PC-9 (cell line): Measurements from ENCODE around the gene TUBA1C.

Source experiments
- EZH2 ChIP-seq: fragments of 200-600 bp; sonication (generic); IDR thresholded peaks from 2 replicates; pipeline ENCODE4 v1.8.0; 2017; ENCODE audit warnings: antibody characterized with exemption, low read depth
- TF ChIP-seq, protein P1 (sequence below): fragments of 200-600 bp; sonication (generic); conservative IDR thresholded peaks from 2 replicates; pipeline ENCODE4 v1.6.1; 2017; ENCODE audit warnings: mixed run types, antibody characterized with exemption, mild to moderate bottlenecking, moderate library complexity

DNA sequence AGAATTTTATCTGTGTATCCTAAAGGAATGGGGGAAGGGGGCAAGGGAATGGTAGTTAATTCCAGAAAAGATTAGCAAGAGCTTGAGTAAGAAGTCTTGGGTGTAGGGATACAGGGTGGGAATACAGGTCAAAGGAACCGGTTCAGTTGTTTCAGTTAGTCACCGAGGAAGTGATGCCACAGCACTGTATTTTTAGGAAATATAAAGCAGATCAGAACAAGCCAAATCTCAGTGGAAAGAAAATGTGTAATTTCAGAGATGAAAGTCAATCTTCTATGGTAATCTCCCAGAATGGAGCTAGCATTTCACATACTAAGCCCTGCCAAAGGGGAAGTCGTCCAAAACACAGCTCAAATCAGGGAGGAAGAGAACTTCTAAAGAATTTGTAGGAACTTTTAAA, 4.7 kb upstream of the TUBA1C start:
- no peak for TF ChIP-seq EZH2
- TF ChIP-seq, protein P1, sequence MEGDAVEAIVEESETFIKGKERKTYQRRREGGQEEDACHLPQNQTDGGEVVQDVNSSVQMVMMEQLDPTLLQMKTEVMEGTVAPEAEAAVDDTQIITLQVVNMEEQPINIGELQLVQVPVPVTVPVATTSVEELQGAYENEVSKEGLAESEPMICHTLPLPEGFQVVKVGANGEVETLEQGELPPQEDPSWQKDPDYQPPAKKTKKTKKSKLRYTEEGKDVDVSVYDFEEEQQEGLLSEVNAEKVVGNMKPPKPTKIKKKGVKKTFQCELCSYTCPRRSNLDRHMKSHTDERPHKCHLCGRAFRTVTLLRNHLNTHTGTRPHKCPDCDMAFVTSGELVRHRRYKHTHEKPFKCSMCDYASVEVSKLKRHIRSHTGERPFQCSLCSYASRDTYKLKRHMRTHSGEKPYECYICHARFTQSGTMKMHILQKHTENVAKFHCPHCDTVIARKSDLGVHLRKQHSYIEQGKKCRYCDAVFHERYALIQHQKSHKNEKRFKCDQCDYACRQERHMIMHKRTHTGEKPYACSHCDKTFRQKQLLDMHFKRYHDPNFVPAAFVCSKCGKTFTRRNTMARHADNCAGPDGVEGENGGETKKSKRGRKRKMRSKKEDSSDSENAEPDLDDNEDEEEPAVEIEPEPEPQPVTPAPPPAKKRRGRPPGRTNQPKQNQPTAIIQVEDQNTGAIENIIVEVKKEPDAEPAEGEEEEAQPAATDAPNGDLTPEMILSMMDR = no peak
